Measurements from ENCODE around the gene UMAD1. TPM values are rescaled to one million over a fixed set of nuclear protein-coding genes. Genes with fewer than 3 reads are reported as not detected.

The UMAD1 gene
- total RNA-seq, 4 donors from 2014 or later: 6.1 to 11.2 (median 9.3) TPM

- H3K27me3 ChIP-seq: no peaks in the 10 kb centered on the region
- intact Hi-C loops (cut with DNase I): no loop called here
- 86% methylated on average over 1 of the region's 1 CpG for WGBS
- DNase-seq (ENCODE audit: extremely low spot score): no peak
- H3K9me3 ChIP-seq: no peaks in the 10 kb centered on the region
- no peak overlapping the region for H3K27ac ChIP-seq (replicated peaks in 1 of 4)
- no peak overlapping the region for H3K4me3 ChIP-seq
- TF ChIP-seq EP300 (IDR thresholded peaks at IDR 0.05): no peak
- TF ChIP-seq POLR2A (IDR thresholded peaks at IDR 0.05; ENCODE audit: low read depth): no peak
- TF ChIP-seq POLR2AphosphoS5 (IDR thresholded peaks at IDR 0.05): no peak
- no peak for TF ChIP-seq CTCF (IDR thresholded peaks at IDR 0.05)
- peaks cover 12 to 33% (median 20%) of the 10 kb centered on the region in 4 donors for H3K4me1 ChIP-seq
- H3K36me3 ChIP-seq: no peaks in the 10 kb centered on the region
Measured at GRCh38 chr7:7706101-7706511, 65.6 kb downstream of the UMAD1 start.

GRCh38 chr7:7706556-7707172, 66.1 kb downstream of the UMAD1 start:
- no peak overlapping the region for H3K27ac ChIP-seq (replicated peaks in 1 of 4)
- DNase-seq (ENCODE audit: extremely low spot score): no peak
- no peaks in the 10 kb centered on the region for H3K27me3 ChIP-seq
- H3K4me3 ChIP-seq: no peak overlapping the region
- no peaks in the 10 kb centered on the region for H3K9me3 ChIP-seq
- WGBS: 88% methylated on average over 4 of the region's 4 CpGs
- H3K4me1 ChIP-seq: peaks cover 12 to 32% (median 20%) of the 10 kb centered on the region in 4 donors
- TF ChIP-seq CTCF (IDR thresholded peaks at IDR 0.05) (no peak), POLR2AphosphoS5 (IDR thresholded peaks at IDR 0.05) (no peak), EP300 (IDR thresholded peaks at IDR 0.05) (no peak), POLR2A (IDR thresholded peaks at IDR 0.05; ENCODE audit: low read depth) (no peak)
- no peaks in the 10 kb centered on the region for H3K36me3 ChIP-seq
- intact Hi-C loops (cut with DNase I): no loop called here

GRCh38 chr7:7707246-7707645, 66.7 kb downstream of the UMAD1 start:
- intact Hi-C loops (cut with DNase I): no loop called here
- Histone ChIP-seq H3K27ac (replicated peaks in 1 of 4) (no peak overlapping the region), H3K4me1 (peaks cover 12 to 29% (median 20%) of the 10 kb centered on the region in 4 donors), H3K4me3 (no peak overlapping the region), H3K9me3 (no peaks in the 10 kb centered on the region), H3K36me3 (no peaks in the 10 kb centered on the region), H3K27me3 (no peaks in the 10 kb centered on the region)
- DNase-seq (ENCODE audit: extremely low spot score): no peak
- no peak for TF ChIP-seq POLR2A (IDR thresholded peaks at IDR 0.05; ENCODE audit: low read depth)
- TF ChIP-seq CTCF (IDR thresholded peaks at IDR 0.05): no peak
- TF ChIP-seq POLR2AphosphoS5 (IDR thresholded peaks at IDR 0.05): no peak
- TF ChIP-seq EP300 (IDR thresholded peaks at IDR 0.05): no peak
- 85% methylated on average over 2 of the region's 2 CpGs for WGBS

- H3K27ac ChIP-seq (replicated peaks in 1 of 4): no peak overlapping the region
- intact Hi-C loops (cut with DNase I): no loop called here
Measured at GRCh38 chr7:7707806-7708205, 67.3 kb downstream of the UMAD1 start.

More at GRCh38 chr7:7707806-7708205, 67.3 kb downstream of the UMAD1 start:
- Histone ChIP-seq H3K36me3 (no peaks in the 10 kb centered on the region), H3K4me1 (peaks cover 12 to 29% (median 20%) of the 10 kb centered on the region in 4 donors), H3K4me3 (no peak overlapping the region), H3K27me3 (no peaks in the 10 kb centered on the region), H3K9me3 (no peaks in the 10 kb centered on the region)
- DNase-seq (ENCODE audit: extremely low spot score): no peak
- WGBS: 76% methylated on average over 4 of the region's 4 CpGs
- no peak for TF ChIP-seq POLR2A (IDR thresholded peaks at IDR 0.05; ENCODE audit: low read depth)
- no peak for TF ChIP-seq EP300 (IDR thresholded peaks at IDR 0.05)
- no peak for TF ChIP-seq POLR2AphosphoS5 (IDR thresholded peaks at IDR 0.05)
- TF ChIP-seq CTCF (IDR thresholded peaks at IDR 0.05): no peak
